Measurements from ENCODE around the gene EIF4G1.

GRCh38 chr3:184335291-184335660 lies 20.9 kb downstream of the EIF4G1 start:
- TF ChIP-seq CTCF (IDR thresholded peaks at IDR 0.05; ENCODE audit: poor library complexity) = no peak
- TF ChIP-seq EZH2phosphoT487 (IDR thresholded peaks at IDR 0.05; ENCODE audit: low read depth, severe bottlenecking, unreplicated experiment) = no peak

All from hepatocyte (in vitro differentiated cells).